ENCODE measurements around the gene INIP. TPM values are rescaled to one million over a fixed set of nuclear protein-coding genes. Genes with fewer than 3 reads are reported as not detected.
A peak's percentile ranks its signal among the peaks of the same experiment; 100 is the strongest.

The INIP gene
- total RNA-seq, 4 donors from 2014 or later: 6.0 to 13.4 (median 7.8) TPM

DNA sequence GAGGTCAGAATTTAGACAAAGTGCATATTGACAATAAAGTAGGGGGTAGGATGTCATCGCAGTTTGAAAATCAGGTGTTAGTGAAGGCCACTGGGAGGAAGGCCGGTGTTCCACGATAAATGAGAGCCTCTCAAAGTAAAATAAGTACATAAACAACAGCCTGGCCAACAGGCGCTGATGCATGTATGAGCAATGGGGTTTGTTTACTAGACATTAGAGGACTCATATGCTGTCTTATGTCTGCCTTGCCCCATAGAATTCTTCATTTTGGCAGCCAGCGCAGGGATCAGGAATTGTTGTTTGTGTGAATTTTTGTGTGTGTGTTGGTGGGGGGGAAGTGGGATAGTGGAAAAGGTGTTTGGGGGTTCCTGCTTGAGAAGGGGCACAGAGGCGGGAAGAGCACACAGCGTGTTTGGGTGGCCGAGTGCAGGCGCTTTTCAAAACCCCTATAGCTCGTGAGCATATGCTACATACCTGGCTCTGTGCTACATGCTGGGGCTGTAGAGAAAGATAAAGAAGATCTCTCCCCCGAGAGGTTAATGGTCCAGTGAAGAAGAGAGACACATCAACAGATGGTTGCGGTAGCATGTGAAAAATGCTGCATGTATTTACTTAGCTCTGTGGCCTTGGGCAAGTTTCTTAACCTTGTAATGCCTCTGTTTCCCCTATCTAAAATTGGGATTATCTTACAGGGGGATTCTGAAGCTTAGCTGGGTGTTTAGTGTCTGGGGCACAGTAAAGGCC lies 44.2 kb upstream of the INIP start:
- Histone ChIP-seq H3K36me3 (no peaks in the 10 kb centered on the region), H3K27ac (no peak overlapping the region), H3K27me3 (no peaks in the 10 kb centered on the region), H3K4me1 (peaks cover under 1 to 2% of the 10 kb centered on the region in 2 donors), H3K9me3 (no peaks in the 10 kb centered on the region), H3K4me3 (no peak overlapping the region)
- ATAC-seq (no peak), DNase-seq (no peak)
- intact Hi-C loops (cut with DNase I; ENCODE audit: low total_unique reads) (no loop called here), in situ Hi-C loops (cut with MboI; ENCODE audit: low sequenced_read_pairs in 4 of 4) (no loop called here)
- no peak for TF ChIP-seq POLR2A (IDR thresholded peaks at IDR 0.05)
- TF ChIP-seq, protein P1, sequence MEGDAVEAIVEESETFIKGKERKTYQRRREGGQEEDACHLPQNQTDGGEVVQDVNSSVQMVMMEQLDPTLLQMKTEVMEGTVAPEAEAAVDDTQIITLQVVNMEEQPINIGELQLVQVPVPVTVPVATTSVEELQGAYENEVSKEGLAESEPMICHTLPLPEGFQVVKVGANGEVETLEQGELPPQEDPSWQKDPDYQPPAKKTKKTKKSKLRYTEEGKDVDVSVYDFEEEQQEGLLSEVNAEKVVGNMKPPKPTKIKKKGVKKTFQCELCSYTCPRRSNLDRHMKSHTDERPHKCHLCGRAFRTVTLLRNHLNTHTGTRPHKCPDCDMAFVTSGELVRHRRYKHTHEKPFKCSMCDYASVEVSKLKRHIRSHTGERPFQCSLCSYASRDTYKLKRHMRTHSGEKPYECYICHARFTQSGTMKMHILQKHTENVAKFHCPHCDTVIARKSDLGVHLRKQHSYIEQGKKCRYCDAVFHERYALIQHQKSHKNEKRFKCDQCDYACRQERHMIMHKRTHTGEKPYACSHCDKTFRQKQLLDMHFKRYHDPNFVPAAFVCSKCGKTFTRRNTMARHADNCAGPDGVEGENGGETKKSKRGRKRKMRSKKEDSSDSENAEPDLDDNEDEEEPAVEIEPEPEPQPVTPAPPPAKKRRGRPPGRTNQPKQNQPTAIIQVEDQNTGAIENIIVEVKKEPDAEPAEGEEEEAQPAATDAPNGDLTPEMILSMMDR (IDR thresholded peaks at IDR 0.05 in 4 of 5, conservative IDR thresholded peaks at IDR 0.05 in 1 of 5): no peak

DNA sequence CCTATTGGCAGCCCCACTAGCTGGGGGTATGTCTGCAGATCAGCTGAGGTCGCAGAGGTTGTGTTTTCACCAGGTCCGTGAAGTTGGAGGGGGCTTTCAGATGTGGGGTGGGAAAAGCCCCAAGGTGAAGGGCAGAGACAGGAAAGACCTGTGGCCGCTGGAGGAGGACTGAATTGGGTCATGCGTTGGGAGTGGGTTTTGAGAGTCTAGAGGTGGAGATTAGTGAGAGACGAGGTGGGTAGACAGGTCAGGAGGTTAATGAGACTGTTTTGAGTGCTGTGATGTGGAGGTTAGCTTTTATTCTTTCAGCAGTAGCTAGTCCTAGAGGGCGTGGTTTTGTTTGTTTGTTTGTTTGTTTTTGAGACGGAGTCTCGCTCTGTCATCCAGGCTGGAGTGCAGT lies 42.9 kb upstream of the INIP start:
- TF ChIP-seq, protein P1 (IDR thresholded peaks at IDR 0.05 in 4 of 5, conservative IDR thresholded peaks at IDR 0.05 in 1 of 5): no peak
- no peak for TF ChIP-seq POLR2A (IDR thresholded peaks at IDR 0.05)
- ATAC-seq: no peak
- H3K27me3 ChIP-seq: no peaks in the 10 kb centered on the region
- H3K36me3 ChIP-seq: no peaks in the 10 kb centered on the region
- H3K4me3 ChIP-seq: no peak overlapping the region
- DNase-seq: no peak
- H3K27ac ChIP-seq: no peak overlapping the region
- in situ Hi-C loops (cut with MboI; ENCODE audit: low sequenced_read_pairs in 4 of 4) (no loop called here), intact Hi-C loops (cut with DNase I; ENCODE audit: low total_unique reads) (no loop called here)
- H3K4me1 ChIP-seq: peaks cover 13 to 14% of the 10 kb centered on the region in 2 donors
- no peaks in the 10 kb centered on the region for H3K9me3 ChIP-seq

DNA sequence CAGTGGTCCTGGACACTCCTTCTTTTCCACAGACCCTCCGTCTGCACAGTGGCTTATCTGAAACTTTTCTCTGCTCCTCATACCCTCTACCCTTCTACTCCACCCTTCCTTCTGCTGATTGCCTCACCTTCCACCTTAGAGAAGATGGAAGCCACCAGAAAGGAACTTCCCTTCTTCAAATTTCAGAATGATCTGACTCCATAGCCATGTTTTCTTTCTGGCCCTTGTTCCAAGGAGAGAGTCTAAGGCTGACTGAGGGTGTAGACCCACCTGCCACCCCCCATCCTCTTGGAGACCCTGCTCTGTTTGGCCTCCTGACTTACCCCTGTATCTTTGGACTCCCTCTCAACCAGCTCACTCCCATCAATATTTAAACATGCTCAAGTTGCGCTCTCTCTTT lies 40.0 kb upstream of the INIP start:
- ATAC-seq: no peak
- peak overlapping the region; percentile 55 to 70 (median 67) for H3K27ac ChIP-seq
- intact Hi-C loops (cut with DNase I; ENCODE audit: low total_unique reads): loop anchor here (10.0 kb wide), 1 partner anchor 1123 kb away; the partner anchor contains the start of gene DNAJC25

DNA sequence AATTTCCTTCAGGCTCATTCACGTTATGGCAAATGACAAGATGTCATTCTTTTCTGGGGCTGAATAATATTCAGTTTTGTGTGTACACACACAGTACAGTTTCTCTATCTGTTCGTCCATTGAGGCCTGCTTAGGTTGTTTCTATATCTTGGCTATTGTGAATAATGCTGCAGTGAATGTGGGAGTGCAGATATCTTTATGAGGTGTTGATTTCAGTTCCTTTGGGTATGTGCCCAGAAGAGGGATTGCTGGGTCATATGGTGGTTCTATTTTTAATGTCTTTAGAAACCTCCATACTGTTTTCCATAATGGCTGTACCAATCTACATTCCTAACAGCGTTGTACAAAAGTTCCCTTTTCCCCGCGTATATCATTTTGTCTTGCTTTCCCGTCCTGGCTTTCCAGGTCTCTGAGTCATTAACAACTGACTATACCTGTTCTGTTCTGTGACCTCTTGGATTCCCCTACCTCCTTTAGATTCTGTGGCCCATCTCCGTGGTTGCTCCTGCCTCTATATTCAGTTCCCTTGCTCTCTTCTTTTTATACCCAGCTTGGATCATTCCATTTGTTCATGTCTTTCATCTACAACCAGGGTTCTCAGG lies 39.5 kb upstream of the INIP start:
- Histone ChIP-seq H3K27me3 (no peaks in the 10 kb centered on the region), H3K36me3 (no peaks in the 10 kb centered on the region), H3K4me3 (peak overlapping the region in 2 of 4 donors; percentile 1 to 12), H3K27ac (peak overlapping the region; percentile 55 to 70 (median 67)), H3K4me1 (peaks cover 23 to 26% of the 10 kb centered on the region in 2 donors), H3K9me3 (no peaks in the 10 kb centered on the region)
- in situ Hi-C loops (cut with MboI; ENCODE audit: low sequenced_read_pairs in 4 of 4) (no loop called here), intact Hi-C loops (cut with DNase I; ENCODE audit: low total_unique reads) (loop anchor here (10.0 kb wide), 1 partner anchor 1123 kb away; the partner anchor contains the start of gene DNAJC25)
- no peak for TF ChIP-seq POLR2A (IDR thresholded peaks at IDR 0.05)
- TF ChIP-seq, protein P1 (IDR thresholded peaks at IDR 0.05 in 4 of 5, conservative IDR thresholded peaks at IDR 0.05 in 1 of 5): no peak
- DNase-seq (no peak), ATAC-seq (peak; percentile 71 to 79)

More for the DNA sequence above, 40.0 kb upstream of the INIP start:
- no peaks in the 10 kb centered on the region for H3K9me3 ChIP-seq
- TF ChIP-seq, protein P1 (IDR thresholded peaks at IDR 0.05 in 4 of 5, conservative IDR thresholded peaks at IDR 0.05 in 1 of 5): no peak
- no peak for TF ChIP-seq POLR2A (IDR thresholded peaks at IDR 0.05)
- H3K36me3 ChIP-seq: no peaks in the 10 kb centered on the region
- peaks cover 23 to 26% of the 10 kb centered on the region in 2 donors for H3K4me1 ChIP-seq
- H3K27me3 ChIP-seq: no peaks in the 10 kb centered on the region
- DNase-seq: no peak
- in situ Hi-C loops (cut with MboI; ENCODE audit: low sequenced_read_pairs in 4 of 4): no loop called here
- peak overlapping the region in 1 of 4 donors; percentile 12 for H3K4me3 ChIP-seq
